Fibroblast of gingiva (primary cell): ENCODE data around the gene POU2F1.

Experiments
- DNase-seq: peaks from one replicate; pipeline ENCODE4 v3.0.0-alpha.2; 2011; ENCODE audit warnings: low read depth

POU2F1 gene

DNA sequence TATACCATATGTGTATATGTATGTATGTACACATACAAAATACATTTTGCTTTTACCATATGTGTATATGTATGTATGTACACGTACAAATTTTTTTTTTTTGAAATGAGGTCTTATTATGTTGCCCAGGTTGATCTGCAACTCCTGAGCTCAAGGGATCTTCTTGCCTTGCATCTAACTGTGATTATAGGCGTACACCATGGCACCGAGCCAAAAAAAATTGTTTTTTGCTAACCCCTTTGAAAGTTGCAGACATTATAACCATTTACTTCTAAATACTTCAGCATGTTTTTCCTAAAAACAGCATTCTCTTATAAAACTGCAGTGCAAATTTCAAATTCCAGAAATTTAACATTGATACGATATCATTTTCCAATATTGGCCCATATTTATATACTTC lies 147.0 kb downstream of the POU2F1 start:
- DNase-seq: no peak

DNA sequence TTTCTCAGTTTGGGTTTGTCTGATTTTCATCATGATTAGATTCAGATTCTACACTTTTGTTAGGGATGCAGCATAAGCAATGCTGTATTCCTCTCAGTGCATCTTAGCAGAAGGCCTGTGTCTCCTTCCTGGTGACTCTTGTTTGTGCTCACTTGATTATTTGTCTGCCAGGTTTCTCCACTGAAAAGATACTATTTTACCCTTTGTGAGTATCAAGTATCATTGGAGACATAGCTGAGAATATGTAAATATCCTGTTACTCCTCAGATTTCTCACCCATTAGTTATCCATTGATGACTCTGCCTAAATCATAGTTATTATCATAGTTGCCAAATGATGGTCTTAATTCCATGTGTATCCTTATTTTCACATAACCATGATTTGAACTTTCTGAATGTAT lies 148.5 kb downstream of the POU2F1 start:
- DNase-seq: peak; percentile 32

- DNase-seq: no peak
Measured at GRCh38 chr1:167369933-167370332, 149.2 kb downstream of the POU2F1 start.

- no peak for DNase-seq
Measured at GRCh38 chr1:167371030-167371429, 150.3 kb downstream of the POU2F1 start.

GRCh38 chr1:167373398-167373797 lies 152.7 kb downstream of the POU2F1 start:
- DNase-seq: peak; percentile 13

DNA sequence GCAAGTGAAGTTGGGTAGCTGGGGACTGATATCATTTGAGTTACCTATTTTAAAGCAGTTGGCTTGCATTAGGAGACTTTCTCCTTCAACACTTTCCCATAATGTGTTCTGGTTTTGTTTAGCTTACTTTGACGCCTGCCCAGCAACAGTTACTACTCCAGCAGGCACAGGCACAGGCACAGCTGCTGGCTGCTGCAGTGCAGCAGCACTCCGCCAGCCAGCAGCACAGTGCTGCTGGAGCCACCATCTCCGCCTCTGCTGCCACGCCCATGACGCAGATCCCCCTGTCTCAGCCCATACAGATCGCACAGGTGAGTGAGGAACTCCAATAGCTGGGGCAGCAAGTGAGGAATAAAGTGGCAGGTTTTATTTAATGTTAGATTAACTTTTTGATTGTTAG lies 153.3 kb downstream of the POU2F1 start:
- DNase-seq: no peak

- DNase-seq: no peak
Measured at GRCh38 chr1:167375949-167376348, 155.3 kb downstream of the POU2F1 start.

DNA sequence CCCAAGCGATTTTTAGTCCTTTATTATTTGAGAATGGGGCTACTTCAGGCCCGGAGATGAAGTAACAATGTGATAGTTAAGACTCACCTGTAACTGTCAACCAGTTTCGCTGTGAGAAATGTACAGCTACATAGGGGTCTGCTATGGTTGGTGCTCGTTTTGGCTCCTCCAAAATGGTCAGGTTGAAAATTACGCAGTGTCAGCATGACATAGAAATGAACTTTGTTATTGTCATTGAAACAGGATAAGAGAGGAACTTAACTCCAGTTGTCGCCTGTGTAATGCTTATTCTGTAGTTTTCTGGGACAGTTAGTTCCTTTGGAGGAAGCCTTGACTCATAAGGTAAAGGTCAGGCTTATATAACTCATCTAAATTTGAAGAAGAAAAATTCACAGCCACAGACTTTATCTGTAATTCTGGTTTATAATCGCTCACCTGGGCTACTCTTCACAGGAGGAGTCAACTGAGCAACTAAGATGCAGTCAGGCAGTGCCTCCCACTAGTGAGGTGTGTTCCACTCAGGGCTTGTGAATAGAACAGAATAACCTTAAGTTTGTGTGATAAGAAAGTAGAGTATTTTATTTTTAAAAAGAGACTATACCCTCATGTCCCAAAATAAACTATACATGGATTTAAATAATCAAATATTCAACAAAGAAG lies 166.7 kb downstream of the POU2F1 start:
- DNase-seq: no peak

DNA sequence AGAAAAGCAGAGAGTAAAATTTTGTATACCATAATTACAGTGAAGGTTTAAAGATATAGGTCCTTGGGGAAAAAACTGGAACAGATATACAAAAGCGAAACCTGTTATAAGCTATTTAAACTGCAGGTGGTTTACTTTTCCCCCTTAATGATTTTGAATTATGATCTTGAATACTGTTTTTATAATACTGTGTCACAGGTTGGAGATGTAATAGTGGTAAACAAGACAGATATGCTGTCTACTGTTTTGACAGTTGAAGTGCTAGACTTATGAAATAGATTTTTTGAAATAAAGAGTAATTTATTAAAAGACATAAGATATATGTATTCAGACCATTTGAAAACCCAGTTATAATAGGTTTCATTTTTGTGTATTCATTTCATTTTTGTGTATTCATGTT lies 168.3 kb downstream of the POU2F1 start:
- no peak for DNase-seq

GRCh38 chr1:167392200-167392696 lies 171.6 kb downstream of the POU2F1 start:
- DNase-seq: no peak

GRCh38 chr1:167400359-167400953 lies 179.8 kb downstream of the POU2F1 start:
- DNase-seq: no peak

GRCh38 chr1:167401260-167401873 lies 180.7 kb downstream of the POU2F1 start:
- peak; percentile 41 for DNase-seq

- DNase-seq: no peak
Measured at GRCh38 chr1:167404161-167404888, 183.6 kb downstream of the POU2F1 start.

DNA sequence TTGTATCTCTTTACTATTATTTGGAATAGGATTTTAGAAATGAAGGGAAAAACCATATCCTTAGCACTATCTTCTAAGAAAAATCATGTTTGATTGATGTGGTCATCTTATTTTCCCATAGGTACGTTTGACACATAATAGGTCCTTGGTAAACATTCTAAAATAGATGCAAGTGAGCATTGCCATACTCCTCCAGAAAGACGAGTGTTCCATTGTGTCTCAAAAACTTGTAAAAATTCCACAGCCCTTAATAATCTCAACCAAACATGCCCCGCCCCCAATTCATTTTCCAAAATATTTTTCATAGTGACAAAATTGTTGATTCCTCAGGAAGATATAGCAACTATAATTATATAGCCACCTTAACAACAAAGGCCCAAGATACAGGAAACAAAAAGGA lies 184.2 kb downstream of the POU2F1 start:
- no peak for DNase-seq

DNA sequence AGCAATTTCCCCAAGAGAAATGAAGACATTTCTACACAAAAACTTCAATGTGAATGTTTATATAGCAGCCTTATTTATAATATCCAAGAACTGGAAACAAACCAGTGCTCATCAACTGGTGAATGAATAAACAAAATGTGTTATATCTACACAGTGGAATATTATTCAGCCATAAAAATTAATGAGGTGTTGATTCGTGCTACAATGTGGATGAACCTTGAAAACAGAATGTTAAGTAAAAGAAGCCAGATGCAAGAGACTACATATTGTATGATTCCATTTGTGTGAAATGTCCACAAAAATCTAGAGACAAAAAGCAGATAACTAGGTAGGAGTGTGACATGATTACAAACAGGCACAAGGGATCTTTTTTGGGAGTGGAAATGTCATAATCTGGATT lies 187.7 kb downstream of the POU2F1 start:
- DNase-seq: no peak

- no peak for DNase-seq
Measured at GRCh38 chr1:167409183-167409582, 188.5 kb downstream of the POU2F1 start.

GRCh38 chr1:167412072-167412471 lies 191.4 kb downstream of the POU2F1 start:
- no peak for DNase-seq

DNA sequence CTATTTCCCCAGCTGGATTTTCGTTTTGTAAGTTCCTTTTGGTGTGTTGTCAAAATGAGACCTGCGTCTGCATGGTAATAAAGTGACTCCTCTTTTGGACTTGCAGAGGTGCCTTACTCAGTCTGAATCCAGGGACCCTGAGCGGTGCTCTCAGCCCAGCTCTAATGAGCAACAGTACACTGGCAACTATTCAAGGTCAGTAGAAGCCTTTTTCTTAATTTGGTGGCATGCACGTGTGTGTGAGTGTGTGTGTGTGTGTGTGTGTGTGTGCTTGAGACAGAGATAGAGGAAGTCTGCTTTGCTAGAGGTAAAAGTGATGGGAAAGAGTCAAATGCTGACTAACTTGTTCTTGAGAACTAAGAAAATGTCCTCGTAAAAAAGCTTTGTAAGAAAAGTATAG lies 192.2 kb downstream of the POU2F1 start:
- no peak for DNase-seq

- DNase-seq: no peak
Measured at GRCh38 chr1:167413328-167413727, 192.6 kb downstream of the POU2F1 start.

DNA sequence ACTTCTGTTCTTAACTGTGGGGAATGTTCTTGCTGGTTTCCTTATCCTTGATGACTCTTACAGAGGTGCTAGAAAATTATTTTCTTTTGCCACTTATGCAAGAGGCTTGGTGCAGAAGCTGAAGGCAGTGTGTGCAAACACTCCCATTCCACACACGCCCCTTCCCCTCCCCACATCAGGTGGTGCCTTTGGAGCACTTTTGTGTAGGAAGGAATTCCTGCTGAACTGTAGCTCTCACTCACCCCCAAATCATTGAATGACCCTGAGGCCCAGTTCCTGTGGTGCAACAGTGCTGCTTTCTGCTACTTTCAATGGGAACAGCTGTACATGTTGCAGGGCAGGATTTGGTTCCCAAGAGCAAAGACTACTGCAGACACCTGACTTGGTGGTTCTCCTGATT lies 195.8 kb downstream of the POU2F1 start:
- no peak for DNase-seq

DNA sequence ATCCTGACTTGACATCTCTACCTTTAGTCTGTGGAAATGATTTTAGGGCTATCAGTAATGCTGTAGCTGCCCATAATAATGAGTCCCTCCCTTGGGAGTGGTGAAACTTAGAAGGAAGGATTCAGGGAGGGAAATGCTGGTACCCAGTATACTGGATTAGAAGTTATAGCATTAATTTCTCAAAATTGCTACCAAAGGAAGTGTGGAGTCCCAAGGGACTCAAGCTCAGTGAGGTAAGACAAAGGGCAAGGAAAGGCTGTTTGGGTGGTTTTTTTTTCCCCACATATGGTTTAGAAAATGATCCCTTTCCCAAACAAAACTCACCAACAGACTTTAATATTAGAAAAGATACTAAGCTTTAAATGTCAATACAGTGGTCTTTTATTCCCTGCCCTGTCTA lies 197.7 kb downstream of the POU2F1 start:
- DNase-seq: no peak

DNA sequence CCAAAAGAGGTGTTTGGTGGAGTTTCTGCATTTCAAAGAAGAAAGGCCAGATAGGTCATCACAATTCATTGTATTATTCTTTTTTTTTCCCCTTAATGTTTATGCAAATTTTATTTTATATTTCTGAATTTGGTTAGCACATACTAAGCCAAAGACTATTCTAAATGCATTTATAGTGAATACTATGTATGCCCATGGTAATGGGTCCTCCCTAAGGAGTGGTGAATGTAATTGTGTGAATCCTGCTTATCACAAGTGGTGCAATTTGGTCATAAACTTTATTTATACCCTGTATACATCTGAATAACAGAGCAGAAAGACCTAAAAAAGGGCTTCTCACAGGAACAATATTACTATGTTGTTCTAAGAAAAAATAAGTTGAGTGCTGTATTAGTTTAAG lies 198.6 kb downstream of the POU2F1 start:
- no peak for DNase-seq

DNA sequence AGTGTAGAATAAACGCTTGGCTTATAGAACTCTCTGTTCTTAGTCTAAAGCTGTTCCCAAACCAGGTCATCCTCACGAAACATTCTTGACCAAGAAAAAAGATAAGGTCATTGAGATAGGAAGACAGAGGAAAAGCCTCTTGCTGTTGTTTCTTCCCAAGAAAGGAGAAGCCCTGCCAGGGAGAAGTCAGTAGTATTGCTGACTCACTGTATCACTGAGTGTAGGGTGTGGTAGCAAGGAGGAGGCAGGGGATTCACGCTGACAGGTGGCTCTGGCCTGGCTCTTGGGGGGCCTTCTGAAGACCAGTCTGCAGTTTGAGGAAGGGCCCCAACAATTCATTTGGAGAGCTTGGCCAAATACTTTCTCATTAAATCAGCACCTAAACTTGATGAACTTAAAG lies 199.8 kb downstream of the POU2F1 start:
- no peak for DNase-seq
